H1 (cell line): Measurements from ENCODE around the gene ATP8B3. TPM values are rescaled to one million over a fixed set of nuclear protein-coding genes. Genes with fewer than 3 reads are reported as not detected.

Experiments used
- CTCF ChIA-PET: fragments of 300-600 bp; sonication (Branson Sonifier 250); formaldehyde crosslinking; loops from one replicate; lab custom pipeline; 2021; ENCODE audit not compliant: partially characterized antibody; lab: Charles Lee
- POLR2A ChIA-PET: fragments of 300-600 bp; sonication (Branson Sonifier 250); formaldehyde crosslinking; loops from one replicate; lab custom pipeline; 2021; ENCODE audit warnings: inconsistent platforms; ENCODE audit not compliant: partially characterized antibody; lab: Charles Lee
- DNase-seq, 2 experiments: peaks; one replicate each; pipeline versions ENCODE4 v3.0.0 to v3.0.0-alpha.2; 2010 to 2022; ENCODE audit warnings: low spot score in 2 of 2, low read depth in 1 of 2, mixed read lengths in 1 of 2
- FAIRE-seq: peaks from 2 replicates; lab custom pipeline; 2011; peaks lifted over from hg19 to GRCh38; lab: Jason Lieb, UNC
- H2AFZ ChIP-seq: 2 replicates; pipeline ENCODE4 v1.8.1; 2012; ENCODE audit warnings: low read length, inconsistent platforms
- H2AK5ac ChIP-seq: 2 replicates; pipeline ENCODE4 v1.6.1; 2013; ENCODE audit warnings: low read depth, low read length
- H2BK120ac ChIP-seq: replicated peaks from 2 replicates; pipeline ENCODE3; 2013; ENCODE audit warnings: low read depth, low read length, inconsistent platforms
- H2BK12ac ChIP-seq: 2 replicates; pipeline ENCODE4 v1.6.1; 2013; ENCODE audit warnings: low read depth, low read length
- H2BK15ac ChIP-seq: 2 replicates; pipeline ENCODE4 v1.6.1; 2013; ENCODE audit warnings: low read length
- H2BK20ac ChIP-seq: 2 replicates; pipeline ENCODE4 v1.6.1; 2013; ENCODE audit warnings: low read length
- H2BK5ac ChIP-seq: 2 replicates; pipeline ENCODE4 v1.6.1; 2013; ENCODE audit warnings: low read depth, low read length
- H3K14ac ChIP-seq: 2 replicates; pipeline ENCODE4 v1.6.1; 2013; ENCODE audit warnings: inconsistent platforms; ENCODE audit not compliant: insufficient read length
- H3K18ac ChIP-seq: 2 replicates; pipeline ENCODE4 v1.6.1; 2013; ENCODE audit warnings: low read length; ENCODE audit errors: extremely low read depth
- H3K23ac ChIP-seq: 2 replicates; pipeline ENCODE4 v1.6.1; 2013; ENCODE audit warnings: inconsistent platforms; ENCODE audit not compliant: insufficient read length
- H3K23me2 ChIP-seq: 2 replicates; pipeline ENCODE4 v1.6.1; 2013; ENCODE audit warnings: low read depth, low read length
- H3K27ac ChIP-seq: 2 replicates; pipeline ENCODE4 v1.6.1; 2011; ENCODE audit warnings: low read depth, low read length, inconsistent platforms
- H3K27me3 ChIP-seq, 4 experiments: replicated peaks in 1 of 4; 1 replicate in 1 of 4; 2 replicates in 3 of 4; pipeline versions ENCODE4 v1.6.1 to v1.8.1; 2011 to 2013; ENCODE audit warnings: low read length in 3 of 4, mild to moderate bottlenecking in 3 of 4, inconsistent platforms in 2 of 4, mixed read lengths in 2 of 4, moderate library complexity in 1 of 4; ENCODE audit not compliant: control insufficient read depth in 3 of 4, insufficient read depth in 3 of 4; ENCODE audit errors: extremely low read depth in 1 of 4
- H3K36me3 ChIP-seq, 4 experiments: 2 replicates each; pipeline versions ENCODE4 v1.6.1 to v1.8.1; 2011 to 2013; ENCODE audit warnings: mild to moderate bottlenecking in 4 of 4, low read length in 3 of 4, moderate library complexity in 2 of 4, control low read depth in 1 of 4, inconsistent platforms in 1 of 4; ENCODE audit not compliant: insufficient read depth in 4 of 4, control insufficient read depth in 2 of 4
- H3K4ac ChIP-seq: replicated peaks from 2 replicates; pipeline ENCODE3; 2013; ENCODE audit warnings: low read length, low read depth, mixed read lengths, inconsistent platforms; ENCODE audit not compliant: insufficient read length
- H3K4me1 ChIP-seq, 4 experiments: replicated peaks in 1 of 4; 1 replicate in 1 of 4; 2 replicates in 3 of 4; pipeline versions ENCODE4 v1.6.1 to v1.8.1; 2011 to 2013; ENCODE audit warnings: low read length in 3 of 4, inconsistent platforms in 2 of 4, mixed read lengths in 1 of 4; ENCODE audit not compliant: insufficient read depth in 4 of 4, control insufficient read depth in 3 of 4
- H3K4me2 ChIP-seq, 2 experiments: 2 replicates each; pipeline versions ENCODE4 v1.6.1 to v1.8.1; 2011 to 2013; ENCODE audit warnings: low read depth in 2 of 2, low read length in 2 of 2, control low read depth in 1 of 2, inconsistent platforms in 1 of 2, mild to moderate bottlenecking in 1 of 2; ENCODE audit not compliant: insufficient read depth in 1 of 2
- H3K4me3 ChIP-seq, 4 experiments: fragments of 200-600, 300-600 bp in 1 of 4; sonication (generic), shearing (Covaris generic), sonication (Bioruptor Twin) in 1 of 4; 2 replicates each; pipeline versions ENCODE4 v1.5.1 to v1.8.1; 2011 to 2016; ENCODE audit warnings: low read length in 4 of 4, low read depth in 3 of 4, control low read depth in 2 of 4, inconsistent platforms in 2 of 4, mild to moderate bottlenecking in 2 of 4, mixed read lengths in 1 of 4, moderate library complexity in 1 of 4; ENCODE audit not compliant: insufficient read depth in 2 of 4; ENCODE audit errors: extremely low read depth in 1 of 4
- H3K56ac ChIP-seq: replicated peaks from 2 replicates; pipeline ENCODE3; 2013; ENCODE audit warnings: low read depth, mild to moderate bottlenecking, mixed read lengths, low read length, inconsistent platforms; ENCODE audit not compliant: insufficient read length
- H3K79me1 ChIP-seq: 2 replicates; pipeline ENCODE4 v1.6.1; 2013; ENCODE audit warnings: low read depth, low read length, control low read depth
- H3K79me2 ChIP-seq, 2 experiments: 2 replicates each; pipeline versions ENCODE4 v1.6.1 to v1.8.1; 2012 to 2013; ENCODE audit warnings: low read length in 2 of 2, mild to moderate bottlenecking in 2 of 2, inconsistent platforms in 1 of 2; ENCODE audit not compliant: insufficient read depth in 2 of 2, control insufficient read depth in 1 of 2
- H3K9ac ChIP-seq, 4 experiments: replicated peaks in 1 of 4; 1 replicate in 1 of 4; 2 replicates in 3 of 4; pipeline versions ENCODE4 v1.6.1 to v1.8.1; 2011 to 2013; ENCODE audit warnings: low read depth in 3 of 4, low read length in 3 of 4, control low read depth in 2 of 4, mild to moderate bottlenecking in 2 of 4, moderate library complexity in 2 of 4, inconsistent platforms in 1 of 4; ENCODE audit errors: extremely low read depth in 1 of 4
- H3K9me3 ChIP-seq, 2 experiments: 2 replicates each; pipeline versions ENCODE4 v1.6.1 to v1.8.1; 2012 to 2013; ENCODE audit warnings: mild to moderate bottlenecking in 2 of 2, moderate library complexity in 2 of 2, control low read depth in 1 of 2, inconsistent platforms in 1 of 2, low read depth in 1 of 2, low read length in 1 of 2, mixed read lengths in 1 of 2; ENCODE audit not compliant: insufficient read depth in 2 of 2
- H4K20me1 ChIP-seq, 2 experiments: replicated peaks in 1 of 2; 2 replicates each; pipeline versions ENCODE3 to v1.8.1; 2011 to 2013; ENCODE audit warnings: inconsistent platforms in 2 of 2, low read length in 2 of 2, mild to moderate bottlenecking in 1 of 2; ENCODE audit not compliant: insufficient read depth in 2 of 2, control insufficient read depth in 1 of 2
- H4K5ac ChIP-seq: 2 replicates; pipeline ENCODE4 v1.6.1; 2013; ENCODE audit warnings: low read length, low read depth, mixed read lengths, inconsistent platforms; ENCODE audit not compliant: insufficient read length
- H4K8ac ChIP-seq: 2 replicates; pipeline ENCODE4 v1.8.0; 2013; ENCODE audit warnings: mild to moderate bottlenecking, moderate library complexity, low read length, inconsistent platforms; ENCODE audit not compliant: insufficient read depth; ENCODE audit errors: extremely low read depth
- H4K91ac ChIP-seq: replicated peaks from 2 replicates; pipeline ENCODE3; 2013; ENCODE audit warnings: low read length, mixed read lengths, inconsistent platforms; ENCODE audit not compliant: insufficient read length
- BCL11A ChIP-seq, 2 experiments: IDR thresholded peaks; one replicate each; pipeline ENCODE4 v1.6.1; 2011; ENCODE audit warnings: low read depth in 2 of 2, low read length in 2 of 2, mild to moderate bottlenecking in 2 of 2
- GTF2F1 ChIP-seq: IDR thresholded peaks from 2 replicates; pipeline ENCODE4 v1.6.1; 2012; ENCODE audit warnings: low read depth, low read length, improper control_type of control experiment, borderline replicate concordance
- RAD21 ChIP-seq, 2 experiments: IDR thresholded peaks in 1 of 2; conservative IDR thresholded peaks in 1 of 2; 2 replicates each; pipeline ENCODE4 v1.6.1; 2011; ENCODE audit warnings: low read depth in 2 of 2, low read length in 2 of 2, improper control_type of control experiment in 1 of 2, inconsistent platforms in 1 of 2, mild to moderate bottlenecking in 1 of 2, moderate library complexity in 1 of 2
- RFX5 ChIP-seq: IDR thresholded peaks from 2 replicates; pipeline ENCODE4 v1.6.1; 2011; ENCODE audit warnings: low read depth, low read length, improper control_type of control experiment, borderline replicate concordance
- SUZ12 ChIP-seq: fragments of 200-600 bp; sonication (generic); IDR thresholded peaks from 2 replicates; pipeline ENCODE4 v1.6.1; 2012; ENCODE audit warnings: mild to moderate bottlenecking, inconsistent platforms, low read length, moderate library complexity, mixed read lengths
- YY1 ChIP-seq: IDR thresholded peaks from 2 replicates; pipeline ENCODE4 v1.6.1; 2011; ENCODE audit warnings: low read depth, mild to moderate bottlenecking, low read length
- WGBS, 2 experiments: shearing (Covaris generic) in 1 of 2; methylation state at CpG; one replicate each; pipeline versions ENCODE4 v1.1.6 to v1.1.7; 2013 to 2015; ENCODE audit warnings: low lambda C conversion rate in 2 of 2, mixed read lengths in 2 of 2, inconsistent platforms in 1 of 2, low coverage in 1 of 2, missing lambda C conversion rate in 1 of 2; ENCODE audit not compliant: insufficient replicate concordance in 2 of 2, insufficient coverage in 1 of 2, insufficient read length in 1 of 2; ENCODE audit errors: extremely low coverage in 1 of 2, missing lambda C conversion rate in 1 of 2; 5-methylcytosine and 5-hydroxymethylcytosine counted together
- polyA plus RNA-seq, 7 experiments: library from polyadenylated mRNA; depleted of rRNA in 3 of 7; stranded (reverse) in 5 of 7; unstranded in 2 of 7; fragments of >200 nt in 5 of 7; fragments of 200-250 nt in 2 of 7; gene quantifications; 1 replicate in 5 of 7; 2 replicates in 1 of 7; 4 replicates in 1 of 7; pipeline versions ENCODE4 v1.2.1 to v1.2.3, GENCODE V29; 2011 to 2013; ENCODE audit warnings: missing spikeins in 2 of 7, mixed read lengths in 2 of 7
- total RNA-seq: library from RNA; stranded (reverse); fragmentation: NEBNext Ultra II Directional; extraction: Animal tissue kit (Norgen Biotek cat#: 25700); gene quantifications from 2 replicates; pipeline ENCODE4 v1.2.1, GENCODE V29; 2021

Gene ATP8B3
- total and polyA plus RNA-seq, 2 of the 8 experiments (the other 6 are each of a cell fraction or from before 2014, with no cell fraction given), result 4.1 to 9.3 TPM

DNA sequence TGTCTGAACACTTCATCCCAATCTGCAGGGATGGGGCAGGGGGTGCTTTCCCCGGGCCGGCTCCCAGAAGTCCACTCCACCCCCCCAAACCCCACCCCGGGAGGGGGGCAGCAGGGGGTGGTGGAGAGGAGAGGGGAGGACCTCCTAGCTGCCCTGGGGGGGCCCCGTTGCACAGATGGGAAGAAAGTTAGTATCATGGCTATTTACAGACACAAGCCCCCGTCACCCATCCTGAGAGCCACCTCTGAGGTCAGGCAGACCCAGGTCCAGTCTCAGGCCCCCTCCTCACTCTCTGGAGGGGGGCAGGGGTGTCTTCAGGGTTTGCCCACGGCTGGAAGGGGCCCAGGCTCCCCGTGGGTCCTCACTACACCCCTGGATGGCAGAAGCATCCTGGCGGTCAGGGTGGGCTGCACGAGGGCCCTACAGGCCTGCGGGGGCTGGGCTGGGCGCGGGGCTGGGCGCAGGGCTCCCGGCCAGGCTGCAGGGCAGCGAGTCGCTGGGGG is 42.0 kb upstream of the ATP8B3 start:
- H2AFZ ChIP-seq, result no peak overlapping the region
- H3K56ac ChIP-seq, result no peak overlapping the region
- POLR2A ChIA-PET, result interaction anchor here (0.6 to 2.2 kb wide), 3 partner anchors 10 to 43 kb away, joined by 3 to 9 read pairs (median 7); no protein-coding TSS in a partner anchor
- TF ChIP-seq YY1, result no peak
- no peak for TF ChIP-seq SUZ12
- TF ChIP-seq BCL11A (IDR thresholded peaks at IDR 0.05; ENCODE audit: low read depth in 2 of 2, low read length in 2 of 2), result no peak
- TF ChIP-seq RFX5, result no peak
- no peak for TF ChIP-seq GTF2F1
- no peak for TF ChIP-seq RAD21 (IDR thresholded peaks at IDR 0.05 in 1 of 2, conservative IDR thresholded peaks at IDR 0.05 in 1 of 2; ENCODE audit: low read depth in 2 of 2, low read length in 2 of 2)
- peaks cover 0 to 40% of the 10 kb centered on the region in 2 experiments; a peak in 3 of 4 replicates for H3K79me2 ChIP-seq
- H3K4me1 ChIP-seq, result peaks cover 0 to 52% (median 43%) of the 10 kb centered on the region in 4 experiments; a peak in 6 of 7 replicates
- H3K27me3 ChIP-seq, result no peaks in the 10 kb centered on the region
- H4K91ac ChIP-seq, result peak overlapping the region; percentile 88
- H4K5ac ChIP-seq, result no peak overlapping the region
- peaks cover 6% of the 10 kb centered on the region; the same call in 1 of the 2 replicates for H3K23me2 ChIP-seq
- no peaks in the 10 kb centered on the region for H3K36me3 ChIP-seq
- H2BK12ac ChIP-seq, result no peak overlapping the region
- peaks cover 19% of the 10 kb centered on the region for H3K79me1 ChIP-seq
- no peaks in the 10 kb centered on the region for H3K9me3 ChIP-seq
- no peak for FAIRE-seq
- no peak overlapping the region for H3K4me3 ChIP-seq
- peaks cover 22 to 24% of the 10 kb centered on the region in 2 experiments for H4K20me1 ChIP-seq
- DNase-seq, result no peak
- peak overlapping the region; percentile 67 to 80; a peak in 1 of 4 replicates for H3K4me2 ChIP-seq
- peak overlapping the region; percentile 75 for H4K8ac ChIP-seq
- H2BK15ac ChIP-seq, result no peak overlapping the region
- no peak overlapping the region for H3K18ac ChIP-seq
- no peak overlapping the region for H3K14ac ChIP-seq
- CTCF ChIA-PET, result interaction anchor here (0.6 to 2.5 kb wide), 9 partner anchors 11 to 448 kb away, joined by 3 to 13 read pairs (median 3); no protein-coding TSS in a partner anchor
- 0 out of 2 replicates have a peak overlapping the region, but pooled peaks have one; percentile 75 for H2AK5ac ChIP-seq
- H3K4ac ChIP-seq, result peak overlapping the region; percentile 69
- no peak overlapping the region for H3K9ac ChIP-seq
- no peak overlapping the region for H3K23ac ChIP-seq
- 84% methylated on average over 5 of the region's 16 CpGs; no CpG with 5 or more reads in 1 of the 2 experiments for WGBS, 2 experiments
- H2BK5ac ChIP-seq, result peak overlapping the region; percentile 93; the same call in 1 of the 2 replicates
- no peak overlapping the region for H2BK120ac ChIP-seq
- H3K27ac ChIP-seq, result no peak overlapping the region
- no peak overlapping the region for H2BK20ac ChIP-seq
